Stomach (tissue), 9 donors: ENCODE results near the gene MAST4. TPM values are rescaled to one million over a fixed set of nuclear protein-coding genes. Genes with fewer than 3 reads are reported as not detected.

Experiments
- DNase-seq, 2 donors: peaks; one replicate each; pipeline versions ENCODE4 v3.0.0 to v3.0.0-alpha.2; 2013 to 2019
- H3K27ac ChIP-seq, 5 donors: fragments of 200-600 bp in 4 of 5; sonication (generic) in 4 of 5; one replicate each; pipeline ENCODE4 v1.5.1; 2013 to 2019; ENCODE audit warnings: mild to moderate bottlenecking in 1 of 5, moderate library complexity in 1 of 5
- H3K27me3 ChIP-seq, 3 donors: fragments of 200-600 bp; sonication (generic); one replicate each; pipeline ENCODE4 v1.5.1; 2017 to 2019; ENCODE audit warnings: mixed run types in 1 of 3
- H3K36me3 ChIP-seq, 4 donors: fragments of 200-600 bp; sonication (generic); 1 replicate in 3 of 4; 2 replicates in 1 of 4; pipeline ENCODE4 v1.5.1; 2016 to 2019
- H3K4me1 ChIP-seq, 4 donors: fragments of 200-600 bp; sonication (generic); one replicate each; pipeline ENCODE4 v1.5.1; 2016 to 2019
- H3K4me3 ChIP-seq, 4 donors: fragments of 200-600 bp; sonication (generic) in 3 of 4; one replicate each; pipeline ENCODE4 v1.5.1; 2016 to 2019; ENCODE audit warnings: mild to moderate bottlenecking in 1 of 4
- H3K9me3 ChIP-seq, 4 donors: fragments of 200-600 bp; sonication (generic); one replicate each; pipeline ENCODE4 v1.5.1; 2016 to 2019
- CTCF ChIP-seq, 7 experiments: fragments of 450-650 bp in 4 of 7; fragments of 200-600 bp in 3 of 7; sonication (generic) in 3 of 7; IDR thresholded peaks; one replicate each; pipeline ENCODE4 v1.5.1; 2016 to 2019; ENCODE audit warnings: antibody characterized with exemption in 7 of 7, control low read depth in 2 of 7, mild to moderate bottlenecking in 1 of 7
- EP300 ChIP-seq: sonication (generic); formaldehyde crosslinking; IDR thresholded peaks from one replicate; pipeline ENCODE4 v1.6.1; 2017; ENCODE audit warnings: antibody characterized with exemption
- POLR2A ChIP-seq, 4 donors: fragments of 450-650 bp; IDR thresholded peaks; one replicate each; pipeline ENCODE4 v1.6.1; 2016; ENCODE audit warnings: antibody characterized with exemption in 4 of 4, control low read depth in 2 of 4, mild to moderate bottlenecking in 1 of 4, moderate library complexity in 1 of 4
- POLR2AphosphoS5 ChIP-seq, 3 donors: sonication (generic); formaldehyde crosslinking; IDR thresholded peaks; one replicate each; pipeline ENCODE4 v1.6.1; 2016; ENCODE audit warnings: antibody characterized with exemption in 3 of 3
- WGBS, 5 donors: extraction: QIAGEN DNeasy Blood & Tissue Kit in 3 of 5; methylation state at CpG; one replicate each; pipeline versions ENCODE4 v1.1.5 to v1.1.7; 2013 to 2018; 5-methylcytosine and 5-hydroxymethylcytosine counted together
- intact Hi-C: fragments of 100-400 bp; cut with DNase I; formaldehyde crosslinking; loops from one replicate; pipeline ENCODE4 v1.15.1; 2023; ENCODE audit warnings: low total_unique reads
- polyA plus RNA-seq, 3 donors: library from polyadenylated mRNA; stranded (reverse); fragments of 200-250 nt; gene quantifications; one replicate each; pipeline ENCODE4 v1.2.3, GENCODE V29; 2013
- total RNA-seq, 5 donors: library from RNA; depleted of rRNA; stranded (reverse); fragments of >200 nt; gene quantifications; one replicate each; pipeline versions ENCODE4 v1.1.0 to v1.2.3, GENCODE V29; 2014 to 2016
- donor health status: healthy with polysubstance abuse.
- donor health status: Bipolar disorder and iron deficiency.
- donor health status: healthy.

MAST4 gene
- total and polyA plus RNA-seq, 8 donors, result 1.5 to 52.5 (median 32.1) TPM

DNA sequence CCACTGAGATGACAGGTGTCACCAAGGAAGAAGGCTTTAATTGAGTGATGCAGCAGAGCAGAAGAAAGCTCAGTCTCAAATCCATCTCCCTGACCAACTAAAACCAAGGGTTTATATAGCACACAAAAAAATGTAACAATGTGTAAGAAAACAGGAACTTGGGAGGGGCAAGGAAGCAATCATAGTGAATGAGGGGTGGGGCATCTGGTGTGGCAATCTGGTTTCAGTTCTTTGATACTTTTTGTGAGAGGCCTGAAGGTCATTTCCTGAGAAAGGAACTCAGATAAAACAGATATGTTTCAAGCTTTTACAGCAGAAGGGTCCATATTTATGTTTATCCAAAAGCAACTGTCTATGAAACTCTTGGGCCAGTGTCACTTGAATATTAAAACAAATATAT is 580.7 kb downstream of the MAST4 start:
- no peak overlapping the region for H3K27ac ChIP-seq
- H3K4me1 ChIP-seq, result peaks cover 0 to 1% (median 0%) of the 10 kb centered on the region in 4 donors
- intact Hi-C loops, result no loop called here
- H3K36me3 ChIP-seq, result no peaks in the 10 kb centered on the region
- peaks cover 0 to 13% (median 5%) of the 10 kb centered on the region in 4 donors for H3K9me3 ChIP-seq
- no peak overlapping the region for H3K4me3 ChIP-seq
- H3K27me3 ChIP-seq, result no peaks in the 10 kb centered on the region
- TF ChIP-seq EP300 (no peak), POLR2AphosphoS5 (IDR thresholded peaks at IDR 0.05) (no peak), POLR2A (IDR thresholded peaks at IDR 0.05) (no peak), CTCF (IDR thresholded peaks at IDR 0.05) (no peak)
- DNase-seq, result no peak

DNA sequence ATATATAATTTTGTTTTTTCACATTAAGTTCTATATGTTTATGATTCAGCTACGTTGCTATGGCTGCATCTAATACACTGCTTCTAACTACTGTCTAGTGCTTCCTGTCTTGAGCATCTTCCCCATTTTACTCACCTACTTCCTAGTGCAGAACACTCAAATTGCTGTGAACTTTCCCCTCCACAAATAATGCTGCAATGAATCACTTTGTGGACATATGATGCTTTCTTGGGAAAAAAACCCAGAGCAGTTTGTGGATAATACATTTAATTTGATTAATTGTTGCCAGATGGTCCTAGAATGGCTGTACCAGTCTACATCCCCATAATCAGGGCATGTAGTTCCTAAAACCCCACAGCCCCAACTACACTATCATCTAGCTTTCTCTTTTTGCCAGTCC is 581.9 kb downstream of the MAST4 start:
- TF ChIP-seq EP300 (no peak), POLR2AphosphoS5 (IDR thresholded peaks at IDR 0.05) (no peak), POLR2A (IDR thresholded peaks at IDR 0.05) (no peak), CTCF (IDR thresholded peaks at IDR 0.05) (no peak)
- intact Hi-C loops, result no loop called here
- no peaks in the 10 kb centered on the region for H3K36me3 ChIP-seq
- no peak for DNase-seq
- peaks cover 0 to 12% (median 9%) of the 10 kb centered on the region in 4 donors for H3K4me1 ChIP-seq
- H3K9me3 ChIP-seq, result peaks cover 0 to 13% (median 5%) of the 10 kb centered on the region in 4 donors
- 38 to 79% (median 74%) methylated on average over 1 of the region's 1 CpG for WGBS, 5 donors
- H3K4me3 ChIP-seq, result no peak overlapping the region
- no peak overlapping the region for H3K27ac ChIP-seq
- no peaks in the 10 kb centered on the region for H3K27me3 ChIP-seq

- H3K36me3 ChIP-seq, result no peaks in the 10 kb centered on the region
- H3K9me3 ChIP-seq, result peaks cover 0 to 13% (median 5%) of the 10 kb centered on the region in 4 donors
- no peak for DNase-seq
- TF ChIP-seq EP300 (no peak), POLR2A (IDR thresholded peaks at IDR 0.05) (no peak), CTCF (IDR thresholded peaks at IDR 0.05) (no peak), POLR2AphosphoS5 (IDR thresholded peaks at IDR 0.05) (no peak)
- H3K4me1 ChIP-seq, result peaks cover 0 to 12% (median 9%) of the 10 kb centered on the region in 4 donors
- no peaks in the 10 kb centered on the region for H3K27me3 ChIP-seq
- no peak overlapping the region for H3K4me3 ChIP-seq
- no peak overlapping the region for H3K27ac ChIP-seq
- intact Hi-C loops, result no loop called here
- WGBS, 5 donors, result 92 to 100% (median 96%) methylated on average over 7 of the region's 7 CpGs
Observed at GRCh38 chr5:67178966-67179365, 582.8 kb downstream of the MAST4 start.

- no peak for DNase-seq
- no peak overlapping the region for H3K27ac ChIP-seq
- H3K4me1 ChIP-seq, result peaks cover 0 to 12% (median 9%) of the 10 kb centered on the region in 4 donors
- TF ChIP-seq POLR2A (IDR thresholded peaks at IDR 0.05) (no peak), POLR2AphosphoS5 (IDR thresholded peaks at IDR 0.05) (no peak), EP300 (no peak), CTCF (IDR thresholded peaks at IDR 0.05) (no peak)
- no peaks in the 10 kb centered on the region for H3K27me3 ChIP-seq
- WGBS, 5 donors, result 90 to 96% (median 94%) methylated on average over 5 of the region's 5 CpGs
- peaks cover 0 to 13% (median 5%) of the 10 kb centered on the region in 4 donors for H3K9me3 ChIP-seq
- intact Hi-C loops, result no loop called here
- H3K4me3 ChIP-seq, result no peak overlapping the region
- H3K36me3 ChIP-seq, result no peaks in the 10 kb centered on the region
Observed at GRCh38 chr5:67179697-67180361, 583.6 kb downstream of the MAST4 start.
